Stimulated activated CD4-positive, alpha-beta T cell treated with anti-CD3 and anti-CD28 coated beads, Interleukin-4, amount 100 ng/mL, for 48 hours (primary cell): ENCODE data around the gene CPEB1.

Experiments used
- DNase-seq, 2 donors: peaks; one replicate each; pipeline ENCODE4 v3.0.0-alpha.2; 2020; ENCODE audit warnings: low read depth in 2 of 2

The CPEB1 gene

DNA sequence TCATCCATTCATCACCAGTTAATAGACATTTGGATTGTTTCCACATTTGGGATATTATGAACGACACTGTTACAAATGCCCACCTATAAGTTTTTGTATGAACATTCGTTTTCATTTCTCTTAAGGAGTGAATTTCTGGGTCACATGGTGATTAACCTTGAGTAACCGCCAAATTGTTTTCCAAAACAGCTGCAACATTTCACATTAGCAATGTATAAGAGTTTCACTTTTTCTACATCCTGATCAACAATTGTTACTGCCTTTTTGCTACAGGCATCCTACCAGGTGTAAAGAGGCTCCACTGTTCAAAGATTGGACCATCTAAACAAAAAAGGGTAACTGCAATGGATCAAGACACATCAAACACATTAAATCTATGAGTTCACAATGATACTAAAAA lies 52.0 kb downstream of the CPEB1 start:
- no peak for DNase-seq

- no peak for DNase-seq
Observed at GRCh38 chr15:82587805-82588204, 59.4 kb downstream of the CPEB1 start.

- no peak for DNase-seq
Observed at GRCh38 chr15:82585072-82585471, 62.1 kb downstream of the CPEB1 start.

DNA sequence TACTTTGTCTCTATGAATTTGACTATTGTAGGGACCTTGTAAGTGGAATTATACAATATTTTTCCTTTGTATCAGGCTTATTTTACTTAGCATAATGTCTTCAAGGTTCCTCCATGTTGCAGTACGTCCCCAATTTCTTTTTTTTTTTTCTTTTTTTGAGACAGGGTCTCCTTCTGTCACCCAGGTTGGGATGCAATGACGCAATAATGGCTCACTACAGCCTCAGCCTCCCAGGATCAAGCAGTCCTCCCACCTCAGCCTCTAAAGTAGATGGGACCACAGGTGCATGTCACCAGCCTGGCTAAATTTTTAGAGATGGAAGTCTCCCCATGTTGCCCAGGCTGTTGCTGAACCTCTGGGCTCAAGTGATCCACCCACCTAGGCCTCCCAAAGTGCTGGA lies 66.5 kb downstream of the CPEB1 start:
- DNase-seq = no peak

- no peak for DNase-seq
Observed at GRCh38 chr15:82575335-82575734, 71.8 kb downstream of the CPEB1 start.

- DNase-seq = no peak
Observed at GRCh38 chr15:82572986-82573385, 74.2 kb downstream of the CPEB1 start.

GRCh38 chr15:82572311-82572710 lies 74.9 kb downstream of the CPEB1 start:
- no peak for DNase-seq

DNA sequence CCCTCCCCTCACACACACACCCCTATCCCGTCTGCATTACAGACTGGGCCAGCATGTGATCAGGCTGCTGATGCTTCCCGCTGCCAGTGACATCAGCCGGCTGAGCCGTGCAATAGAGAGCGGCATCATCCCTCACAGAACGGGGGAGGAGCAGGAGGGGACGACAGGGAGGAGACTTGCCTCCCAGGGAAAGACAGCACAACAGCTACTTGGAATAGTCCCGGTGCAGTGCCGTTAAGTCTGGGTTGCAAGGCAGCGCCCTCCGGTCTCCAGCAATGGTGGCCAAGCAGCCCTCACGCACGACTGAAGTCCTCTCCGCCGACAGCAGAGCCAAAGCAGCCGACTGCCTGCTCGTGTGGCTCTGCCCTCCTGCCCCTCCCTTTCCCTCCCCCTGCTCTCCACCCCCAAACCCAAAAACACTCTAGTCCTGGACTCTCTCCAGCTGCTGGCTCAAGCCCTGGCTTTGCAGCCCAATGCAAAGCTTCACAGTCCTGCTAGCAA lies 75.4 kb downstream of the CPEB1 start:
- DNase-seq = no peak

DNA sequence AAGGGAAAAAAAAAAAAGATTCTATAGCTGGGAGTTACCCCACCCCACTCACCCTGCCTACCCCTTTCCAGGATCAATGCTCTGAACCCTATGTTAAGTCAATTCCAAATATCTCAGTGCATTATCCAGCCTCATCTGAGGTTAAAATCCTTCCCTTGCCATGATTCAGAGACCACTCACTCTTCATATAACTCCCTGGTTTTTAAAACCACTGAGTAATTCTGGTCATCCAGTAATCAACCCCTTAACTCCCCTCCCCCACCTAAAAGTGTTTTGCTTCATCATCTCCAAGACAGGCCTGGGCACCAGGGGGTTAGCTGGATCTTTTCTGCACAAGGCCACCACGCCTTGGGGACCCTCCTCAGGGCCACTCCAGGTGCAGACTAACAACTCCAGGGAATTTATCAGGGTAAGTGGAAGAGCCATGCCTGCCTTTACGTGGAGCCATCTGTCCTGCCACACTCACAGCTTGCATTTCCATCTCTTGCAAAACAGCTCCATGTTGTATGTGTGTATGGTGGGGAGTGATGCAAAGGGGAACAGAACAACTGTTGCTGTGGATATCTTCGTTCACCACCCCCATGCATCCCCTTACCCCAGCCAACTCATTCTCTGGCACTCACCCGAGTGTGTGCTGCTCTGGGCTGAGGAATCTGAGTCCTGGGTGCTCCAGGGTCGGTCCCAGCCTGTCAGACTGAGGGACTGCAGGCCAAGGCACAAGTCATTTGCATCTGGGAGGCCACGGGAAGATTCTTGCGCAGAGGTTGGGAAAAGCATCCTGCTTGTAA lies 76.2 kb downstream of the CPEB1 start:
- DNase-seq = no peak

DNA sequence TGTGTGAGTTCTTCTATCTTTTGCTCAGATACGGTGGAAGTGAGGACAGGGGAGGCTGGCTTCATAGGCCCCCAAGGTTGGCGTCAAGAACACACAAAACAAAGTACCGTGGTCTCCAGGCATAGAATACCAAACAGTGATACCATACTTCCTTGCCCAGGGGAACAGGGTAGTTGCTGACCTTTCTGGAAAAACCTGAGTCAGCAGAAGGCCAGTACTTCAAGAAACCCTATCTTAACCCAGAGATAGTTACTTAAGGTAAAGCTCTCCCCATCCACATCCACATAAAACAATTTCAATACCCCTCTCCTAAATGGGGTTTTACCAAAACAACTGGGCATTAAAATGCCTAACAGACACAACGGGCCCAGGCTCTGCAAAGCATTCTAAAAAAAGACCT lies 77.3 kb downstream of the CPEB1 start:
- no peak for DNase-seq

GRCh38 chr15:82568986-82569385 lies 78.2 kb downstream of the CPEB1 start:
- DNase-seq = no peak

GRCh38 chr15:82567661-82568060 lies 79.5 kb downstream of the CPEB1 start:
- no peak for DNase-seq

- no peak for DNase-seq
Observed at GRCh38 chr15:82566690-82567089, 80.5 kb downstream of the CPEB1 start.

- no peak for DNase-seq
Observed at GRCh38 chr15:82558502-82558901, 88.7 kb downstream of the CPEB1 start.

- DNase-seq = no peak
Observed at GRCh38 chr15:82556315-82557035, 90.7 kb downstream of the CPEB1 start.

GRCh38 chr15:82554849-82555248 lies 92.3 kb downstream of the CPEB1 start:
- DNase-seq = no peak

GRCh38 chr15:82554351-82554750 lies 92.8 kb downstream of the CPEB1 start:
- DNase-seq = no peak

GRCh38 chr15:82553846-82554245 lies 93.3 kb downstream of the CPEB1 start:
- no peak for DNase-seq

- DNase-seq = no peak
Observed at GRCh38 chr15:82552861-82553260, 94.3 kb downstream of the CPEB1 start.

DNA sequence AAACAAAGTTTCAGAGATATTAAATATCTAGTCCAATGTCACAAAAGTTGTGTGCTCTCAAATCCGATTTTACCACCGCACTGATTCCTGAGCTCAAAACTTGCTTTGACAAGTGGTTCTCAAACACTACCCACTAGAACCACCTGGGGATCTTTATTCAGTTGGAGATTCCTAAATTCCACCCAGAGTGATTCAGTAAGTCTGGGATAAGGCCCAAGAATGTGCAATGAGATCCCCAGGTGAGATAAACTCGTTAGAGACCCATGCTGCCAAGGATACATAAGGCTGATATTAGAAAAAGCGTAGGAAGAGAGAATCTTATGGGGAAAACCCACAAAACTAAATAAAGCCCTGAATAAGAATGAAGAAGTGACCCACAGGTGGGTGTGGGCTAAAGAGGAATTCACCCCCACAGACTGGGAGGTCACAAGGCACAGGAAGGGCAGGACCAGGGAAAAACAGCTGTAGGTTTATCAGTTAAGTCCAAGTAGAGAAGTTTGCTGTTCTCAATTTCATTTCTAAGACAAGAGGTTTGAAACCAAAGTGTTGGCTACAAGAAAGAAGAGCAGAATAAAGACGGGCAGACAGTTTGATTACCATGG lies 95.4 kb downstream of the CPEB1 start:
- DNase-seq = no peak

- no peak for DNase-seq
Observed at GRCh38 chr15:82549199-82549665, 97.9 kb downstream of the CPEB1 start.

DNA sequence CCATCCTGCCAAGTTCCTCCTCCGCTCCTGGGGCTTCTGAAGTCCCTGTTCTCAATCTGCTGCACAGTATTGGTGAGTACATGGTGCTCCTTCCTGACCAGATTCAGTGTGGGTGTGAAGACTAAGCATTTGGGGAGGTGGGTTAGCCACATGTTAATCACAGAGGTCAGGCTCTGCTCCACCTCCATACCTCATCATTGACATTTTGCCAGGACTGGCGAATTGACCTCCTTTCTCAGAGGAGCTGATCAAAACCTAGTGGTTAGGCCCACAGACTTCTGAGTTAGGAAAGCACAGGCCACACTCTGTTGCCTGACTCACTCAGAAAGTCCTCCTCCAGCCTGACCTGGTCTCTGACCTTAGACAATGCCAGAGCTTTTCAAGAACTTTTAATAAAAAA lies 98.5 kb downstream of the CPEB1 start:
- no peak for DNase-seq

- no peak for DNase-seq
Observed at GRCh38 chr15:82545478-82545877, 101.7 kb downstream of the CPEB1 start.
